ENCODE measurements around the gene KLHL40. TPM values are rescaled to one million over a fixed set of nuclear protein-coding genes. Genes with fewer than 3 reads are reported as not detected.
A peak's percentile ranks its signal among the peaks of the same experiment; 100 is the strongest.

KLHL40 gene
- not detected for total RNA-seq

- no peaks in the 10 kb centered on the region for H3K9me3 Mint-ChIP-seq
- CTCF ChIA-PET, result no interaction called here
- no peaks in the 10 kb centered on the region for H3K36me3 Mint-ChIP-seq (ENCODE audit: low read depth)
- DNase-seq, result no peak
- H3K4me1 Mint-ChIP-seq (ENCODE audit: low read depth), result peaks cover 2% of the 10 kb centered on the region
- no peak within 1 kb of the TSS for H3K27ac Mint-ChIP-seq
- H3K4me3 Mint-ChIP-seq, result no peak within 1 kb of the TSS
- H3K27me3 Mint-ChIP-seq (ENCODE audit: low read depth), result peaks cover 27% of the 10 kb centered on the region
- intact Hi-C loops (cut with micrococcal nuclease), result no loop called here
Observed at GRCh38 chr3:42685363-42685881, at the start of gene KLHL40. KLHL40 (plus strand) TSS chr3:42685537; CDS start chr3:42685619, 82 bp downstream.

- no peaks in the 10 kb centered on the region for H3K9me3 Mint-ChIP-seq
- CTCF ChIA-PET, result interaction anchor here (0.9 to 2.5 kb wide), 6 partner anchors 11 to 54 kb away, joined by 3 to 16 read pairs (median 10); partner anchors contain the start of genes NKTR, SEC22C and SS18L2
- no peak overlapping the region for H3K27ac Mint-ChIP-seq
- H3K36me3 Mint-ChIP-seq (ENCODE audit: low read depth), result peaks cover 24% of the 10 kb centered on the region
- DNase-seq, result no peak
- peaks cover 21% of the 10 kb centered on the region for H3K4me1 Mint-ChIP-seq (ENCODE audit: low read depth)
- intact Hi-C loops (cut with micrococcal nuclease), result loop anchor here (5.0 kb wide), 2 partner anchors 120 to 250 kb away; no protein-coding TSS in a partner anchor
- no peak overlapping the region for H3K4me3 Mint-ChIP-seq
- H3K27me3 Mint-ChIP-seq (ENCODE audit: low read depth), result no peaks in the 10 kb centered on the region
Observed at GRCh38 chr3:42637001-42637400, 48.3 kb upstream of the KLHL40 start.

GRCh38 chr3:42638339-42638842, 46.9 kb upstream of the KLHL40 start:
- no peak overlapping the region for H3K27ac Mint-ChIP-seq
- peaks cover 30% of the 10 kb centered on the region for H3K36me3 Mint-ChIP-seq (ENCODE audit: low read depth)
- no peaks in the 10 kb centered on the region for H3K27me3 Mint-ChIP-seq (ENCODE audit: low read depth)
- intact Hi-C loops (cut with micrococcal nuclease), result loop anchor here (1.0 to 5.0 kb wide), 11 partner anchors 25 to 251 kb away; partner anchors contain the start of genes HIGD1A, NKTR and SS18L2
- H3K4me3 Mint-ChIP-seq, result no peak overlapping the region
- DNase-seq, result peak; percentile 70
- peaks cover 21% of the 10 kb centered on the region for H3K4me1 Mint-ChIP-seq (ENCODE audit: low read depth)
- no peaks in the 10 kb centered on the region for H3K9me3 Mint-ChIP-seq
- CTCF ChIA-PET, result interaction anchor here (0.8 kb wide), 1 partner anchor 9 kb away, joined by 3 read pairs; no protein-coding TSS in a partner anchor

- Mint-ChIP-seq H3K36me3 (ENCODE audit: low read depth) (peaks cover 22% of the 10 kb centered on the region), H3K4me1 (ENCODE audit: low read depth) (peaks cover 21% of the 10 kb centered on the region), H3K9me3 (no peaks in the 10 kb centered on the region), H3K4me3 (no peak overlapping the region), H3K27me3 (ENCODE audit: low read depth) (no peaks in the 10 kb centered on the region), H3K27ac (no peak overlapping the region)
- intact Hi-C loops (cut with micrococcal nuclease), result loop anchor here (2.0 to 5.0 kb wide), 4 partner anchors 48 to 252 kb away; partner anchors contain the start of genes HIGD1A and SS18L2
- CTCF ChIA-PET, result no interaction called here
- DNase-seq, result no peak
Observed at GRCh38 chr3:42639192-42639591, 46.1 kb upstream of the KLHL40 start.

- peaks cover 26% of the 10 kb centered on the region for H3K36me3 Mint-ChIP-seq (ENCODE audit: low read depth)
- no peaks in the 10 kb centered on the region for H3K27me3 Mint-ChIP-seq (ENCODE audit: low read depth)
- peaks cover 18% of the 10 kb centered on the region for H3K4me1 Mint-ChIP-seq (ENCODE audit: low read depth)
- H3K4me3 Mint-ChIP-seq, result no peak overlapping the region
- CTCF ChIA-PET, result interaction anchor here (0.6 kb wide), 2 partner anchors 31 to 99 kb away, joined by 3 to 4 read pairs; no protein-coding TSS in a partner anchor
- intact Hi-C loops (cut with micrococcal nuclease), result no loop called here
- H3K9me3 Mint-ChIP-seq, result no peaks in the 10 kb centered on the region
- peak overlapping the region; percentile 76 for H3K27ac Mint-ChIP-seq
- DNase-seq, result no peak
Observed at GRCh38 chr3:42640129-42640528, 45.2 kb upstream of the KLHL40 start.

GRCh38 chr3:42640771-42641370, 44.5 kb upstream of the KLHL40 start:
- H3K27me3 Mint-ChIP-seq (ENCODE audit: low read depth), result no peaks in the 10 kb centered on the region
- no peak for DNase-seq
- intact Hi-C loops (cut with micrococcal nuclease), result no loop called here
- H3K4me3 Mint-ChIP-seq, result peak overlapping the region; percentile 1
- CTCF ChIA-PET, result interaction anchor here (0.6 to 1.2 kb wide), 4 partner anchors 31 to 452 kb away, joined by 3 to 4 read pairs (median 3); partner anchors contain the start of gene NKTR
- peaks cover 24% of the 10 kb centered on the region for H3K36me3 Mint-ChIP-seq (ENCODE audit: low read depth)
- peak overlapping the region; percentile 76 for H3K27ac Mint-ChIP-seq
- peaks cover 16% of the 10 kb centered on the region for H3K4me1 Mint-ChIP-seq (ENCODE audit: low read depth)
- no peaks in the 10 kb centered on the region for H3K9me3 Mint-ChIP-seq

- Mint-ChIP-seq H3K9me3 (no peaks in the 10 kb centered on the region), H3K36me3 (ENCODE audit: low read depth) (peaks cover 21% of the 10 kb centered on the region), H3K27me3 (ENCODE audit: low read depth) (no peaks in the 10 kb centered on the region), H3K4me3 (no peak overlapping the region), H3K27ac (peak overlapping the region; percentile 46), H3K4me1 (ENCODE audit: low read depth) (peaks cover 9% of the 10 kb centered on the region)
- intact Hi-C loops (cut with micrococcal nuclease), result no loop called here
- CTCF ChIA-PET, result interaction anchor here (0.7 to 1.8 kb wide), 4 partner anchors 11 to 103 kb away, joined by 3 to 4 read pairs (median 3); no protein-coding TSS in a partner anchor
- no peak for DNase-seq
Observed at GRCh38 chr3:42647821-42648459, 37.4 kb upstream of the KLHL40 start.

- CTCF ChIA-PET, result interaction anchor here (0.5 to 1.8 kb wide), 4 partner anchors 12 to 112 kb away, joined by 3 to 4 read pairs (median 3); no protein-coding TSS in a partner anchor
- Mint-ChIP-seq H3K36me3 (ENCODE audit: low read depth) (peaks cover 18% of the 10 kb centered on the region), H3K9me3 (no peaks in the 10 kb centered on the region), H3K4me3 (no peak overlapping the region), H3K27me3 (ENCODE audit: low read depth) (no peaks in the 10 kb centered on the region), H3K27ac (no peak overlapping the region), H3K4me1 (ENCODE audit: low read depth) (peaks cover 11% of the 10 kb centered on the region)
- DNase-seq, result no peak
- intact Hi-C loops (cut with micrococcal nuclease), result no loop called here
Observed at GRCh38 chr3:42649006-42649405, 36.3 kb upstream of the KLHL40 start.

GRCh38 chr3:42649783-42650182, 35.6 kb upstream of the KLHL40 start:
- Mint-ChIP-seq H3K4me3 (no peak overlapping the region), H3K9me3 (no peaks in the 10 kb centered on the region), H3K27me3 (ENCODE audit: low read depth) (no peaks in the 10 kb centered on the region), H3K4me1 (ENCODE audit: low read depth) (peaks cover 11% of the 10 kb centered on the region), H3K36me3 (ENCODE audit: low read depth) (peaks cover 14% of the 10 kb centered on the region), H3K27ac (no peak overlapping the region)
- DNase-seq, result no peak
- intact Hi-C loops (cut with micrococcal nuclease), result no loop called here
- CTCF ChIA-PET, result interaction anchor here (0.6 to 1.0 kb wide), 2 partner anchors 92 to 113 kb away, joined by 3 read pairs; no protein-coding TSS in a partner anchor

- Mint-ChIP-seq H3K9me3 (no peaks in the 10 kb centered on the region), H3K27me3 (ENCODE audit: low read depth) (no peaks in the 10 kb centered on the region), H3K4me1 (ENCODE audit: low read depth) (peaks cover 9% of the 10 kb centered on the region), H3K27ac (no peak overlapping the region), H3K4me3 (no peak overlapping the region), H3K36me3 (ENCODE audit: low read depth) (peaks cover 13% of the 10 kb centered on the region)
- CTCF ChIA-PET, result interaction anchor here (1.0 to 1.2 kb wide), 2 partner anchors 10 to 99 kb away, joined by 3 read pairs; no protein-coding TSS in a partner anchor
- DNase-seq, result no peak
- intact Hi-C loops (cut with micrococcal nuclease), result no loop called here
Observed at GRCh38 chr3:42651248-42652091, 33.9 kb upstream of the KLHL40 start.

- H3K36me3 Mint-ChIP-seq (ENCODE audit: low read depth), result peaks cover 9% of the 10 kb centered on the region
- CTCF ChIA-PET, result interaction anchor here (1.1 to 1.3 kb wide), 3 partner anchors 17 to 98 kb away, joined by 3 to 4 read pairs (median 3); no protein-coding TSS in a partner anchor
- no peak overlapping the region for H3K4me3 Mint-ChIP-seq
- H3K27ac Mint-ChIP-seq, result no peak overlapping the region
- no peak for DNase-seq
- H3K9me3 Mint-ChIP-seq, result no peaks in the 10 kb centered on the region
- H3K27me3 Mint-ChIP-seq (ENCODE audit: low read depth), result no peaks in the 10 kb centered on the region
- intact Hi-C loops (cut with micrococcal nuclease), result no loop called here
- H3K4me1 Mint-ChIP-seq (ENCODE audit: low read depth), result peaks cover 3% of the 10 kb centered on the region
Observed at GRCh38 chr3:42652251-42652610, 33.1 kb upstream of the KLHL40 start.
